GM18502 (cell line): Measurements from ENCODE around the gene CSNK1E.

Experiments
- ATAC-seq: cut with Tn5 transposase; IDR thresholded peaks from one replicate; pipeline ENCODE4 v1.9.1; 2021; ENCODE audit warnings: mild to moderate bottlenecking; ENCODE audit not compliant: unreplicated experiment, poor library complexity

Gene CSNK1E

DNA sequence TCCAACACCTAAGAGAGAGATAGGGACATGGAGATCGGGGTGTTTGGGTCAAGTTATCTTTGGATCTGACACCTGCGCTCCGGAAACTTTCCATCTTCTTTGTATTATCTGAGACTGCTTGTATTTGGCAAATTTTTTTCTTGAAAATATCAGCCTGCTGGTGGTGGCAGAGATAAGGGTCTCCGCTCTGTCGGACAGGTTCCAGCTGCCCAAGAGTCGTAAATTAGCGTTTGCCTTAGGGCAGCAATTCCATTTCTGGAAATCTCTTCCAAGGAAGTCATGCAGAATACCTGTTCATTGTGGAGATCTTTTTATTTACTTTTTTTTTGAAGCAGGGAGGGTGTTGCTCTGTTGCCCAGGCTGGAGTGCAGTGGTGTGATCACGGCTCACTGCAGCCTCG lies 19.5 kb upstream of the CSNK1E start:
- ATAC-seq = no peak

DNA sequence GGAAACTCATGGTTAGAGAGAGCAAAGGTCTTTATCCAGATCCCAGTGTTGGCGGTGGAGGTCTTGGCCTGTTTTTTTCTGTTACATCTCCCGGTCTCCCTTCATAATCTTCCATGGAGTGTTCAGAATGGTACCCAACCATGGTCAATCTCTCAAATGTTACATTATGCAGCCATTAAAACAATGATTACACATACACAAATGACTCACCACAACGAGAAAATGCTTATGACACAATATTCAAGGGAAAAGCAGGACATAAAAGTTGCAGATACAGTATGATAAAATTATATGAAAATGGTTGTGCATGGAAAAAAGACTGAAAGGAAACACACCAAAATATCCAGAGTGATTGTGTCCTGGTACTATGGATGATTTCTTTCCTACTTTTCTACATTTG lies 17.8 kb upstream of the CSNK1E start:
- no peak for ATAC-seq

DNA sequence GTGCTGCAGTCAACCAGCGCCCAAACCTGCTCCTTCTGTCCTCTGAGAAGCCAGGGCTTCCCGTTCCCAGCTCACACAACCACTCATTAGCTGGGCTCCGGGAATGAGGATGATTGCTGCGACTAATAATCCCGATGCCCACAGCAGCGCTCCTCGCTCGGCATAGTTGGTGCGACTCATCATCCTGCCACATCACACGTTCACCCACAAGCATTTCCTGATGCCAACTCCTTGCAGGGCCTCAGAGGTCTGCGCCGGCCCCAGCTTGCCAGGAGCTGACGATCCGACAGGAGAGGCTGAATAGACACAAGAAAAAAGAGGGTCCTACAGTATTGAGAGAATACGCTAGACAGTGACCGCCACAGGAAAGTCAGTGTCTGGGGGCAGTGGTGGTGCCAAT lies 10.6 kb upstream of the CSNK1E start:
- ATAC-seq = no peak

DNA sequence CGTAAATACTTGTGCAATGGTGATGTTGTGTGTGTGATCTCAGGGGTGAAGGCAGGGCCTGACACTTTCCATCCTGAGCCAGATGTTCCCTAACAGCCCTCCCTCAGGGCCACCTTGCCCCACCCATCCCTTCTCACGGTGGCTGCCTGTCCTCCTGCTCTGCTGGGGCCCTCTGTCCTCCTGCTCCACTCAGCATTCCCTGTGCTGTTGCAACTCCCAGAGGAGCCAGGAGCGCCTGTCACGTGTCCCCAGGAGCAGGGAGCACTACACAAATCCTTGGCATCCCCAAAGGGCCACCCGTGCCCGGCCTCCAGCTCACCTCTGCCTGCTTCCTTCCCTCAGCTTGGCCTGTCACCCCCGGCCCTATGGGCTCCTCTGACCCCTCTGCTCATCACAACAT lies 10.2 kb upstream of the CSNK1E start:
- no peak for ATAC-seq

DNA sequence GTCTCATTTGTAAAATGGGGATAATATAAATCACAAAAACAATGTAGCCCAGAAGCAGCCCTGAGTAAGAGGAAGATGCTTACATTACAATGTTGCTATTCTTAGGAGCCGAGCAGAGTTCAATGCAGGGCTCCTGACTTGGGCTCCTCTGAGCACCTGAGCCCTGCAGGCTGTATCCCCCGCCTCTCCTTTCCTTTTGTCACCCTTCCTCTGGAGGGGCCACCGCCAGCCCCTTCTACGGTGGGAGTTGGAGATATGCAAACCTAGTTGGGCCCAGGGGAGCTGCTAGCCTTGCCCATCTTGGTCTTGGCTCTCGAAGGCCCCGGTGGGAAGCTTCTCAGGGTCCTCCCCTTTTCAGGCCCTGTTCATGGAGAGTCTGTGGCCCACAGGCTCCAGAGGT lies 8.4 kb upstream of the CSNK1E start:
- no peak for ATAC-seq

DNA sequence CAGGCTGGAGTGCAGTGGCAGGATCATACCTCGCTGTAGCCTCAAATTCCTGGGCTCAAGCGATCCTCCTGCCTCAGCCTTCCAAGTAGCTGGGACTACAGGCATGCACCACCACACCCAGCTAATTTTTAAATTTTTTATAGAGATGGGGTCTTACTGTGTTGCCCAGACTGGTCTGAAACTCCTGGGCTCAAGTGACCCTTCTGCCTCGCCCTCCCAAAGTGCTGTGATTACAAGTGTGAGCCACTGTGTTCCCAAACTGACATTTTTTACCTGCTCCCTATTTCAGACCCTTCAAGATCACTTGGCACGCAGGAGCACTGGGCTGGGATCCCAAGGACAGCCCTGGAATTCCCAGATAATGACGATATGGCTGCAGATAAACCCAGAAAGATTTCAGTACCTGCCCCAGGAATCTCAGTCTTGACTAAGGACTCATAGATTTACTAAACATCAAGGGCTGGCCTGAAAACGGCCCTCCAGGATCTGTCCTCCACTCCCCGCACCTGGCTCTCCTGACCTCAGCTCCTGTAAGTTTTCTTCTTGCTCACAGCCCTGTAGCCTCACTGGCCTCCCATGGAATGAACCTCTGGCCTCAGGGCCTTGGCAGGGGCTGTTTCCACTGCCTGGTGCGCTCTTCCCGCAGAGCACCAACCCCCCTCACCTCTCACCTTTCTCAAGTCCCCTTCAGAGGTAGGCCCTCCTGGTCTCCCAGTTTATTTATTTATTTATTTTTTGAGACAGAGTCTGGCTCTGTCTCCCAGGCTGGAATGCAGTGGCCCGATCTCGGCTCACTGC lies 3.6 kb upstream of the CSNK1E start:
- no peak for ATAC-seq

DNA sequence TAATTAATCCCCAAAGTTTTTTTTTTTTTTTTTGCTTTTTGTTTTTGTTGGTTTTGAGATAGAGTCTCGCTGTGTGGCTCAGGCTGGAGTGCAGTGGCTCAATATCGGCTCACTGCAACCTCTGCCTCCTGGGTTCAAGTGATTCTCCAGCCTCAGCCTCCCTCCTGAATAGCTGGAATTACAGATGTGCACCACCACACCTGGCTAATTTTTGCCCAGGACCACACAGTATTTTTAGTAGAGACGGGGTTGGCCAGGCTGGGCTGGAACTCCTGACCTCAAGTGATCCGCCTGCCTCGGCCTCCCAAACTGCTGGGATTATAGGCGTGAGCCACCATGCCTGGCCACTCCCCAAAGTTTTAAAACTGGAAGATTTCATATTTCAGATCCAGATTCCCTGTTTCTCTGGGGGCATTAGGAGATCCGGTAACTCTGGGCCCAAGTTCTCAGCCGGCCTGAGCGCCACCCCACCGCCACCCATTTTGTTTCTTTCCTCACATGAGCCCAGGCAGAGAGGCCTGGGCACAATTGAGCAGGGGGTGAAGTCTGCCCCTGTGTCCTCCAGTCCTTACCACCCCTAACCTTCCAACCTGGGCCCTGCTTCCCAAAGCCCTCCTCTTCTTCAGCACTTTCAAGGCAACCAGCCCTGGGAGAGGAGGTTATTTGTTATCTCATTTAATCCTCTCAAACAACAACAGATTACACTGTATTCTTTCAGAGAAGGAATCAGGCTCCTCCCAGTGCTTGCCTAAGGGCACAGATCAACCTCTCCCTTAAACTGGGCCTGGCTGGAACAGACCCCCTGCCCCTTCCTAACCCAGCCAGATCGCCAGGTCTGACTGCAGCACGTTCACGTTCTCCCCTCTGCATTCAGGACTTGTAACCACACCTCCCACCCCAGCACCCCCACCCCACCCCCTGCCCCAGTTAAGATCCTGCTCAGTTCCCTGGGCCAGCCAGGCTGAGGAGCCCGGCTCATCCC lies 1.9 kb upstream of the CSNK1E start:
- ATAC-seq = no peak

DNA sequence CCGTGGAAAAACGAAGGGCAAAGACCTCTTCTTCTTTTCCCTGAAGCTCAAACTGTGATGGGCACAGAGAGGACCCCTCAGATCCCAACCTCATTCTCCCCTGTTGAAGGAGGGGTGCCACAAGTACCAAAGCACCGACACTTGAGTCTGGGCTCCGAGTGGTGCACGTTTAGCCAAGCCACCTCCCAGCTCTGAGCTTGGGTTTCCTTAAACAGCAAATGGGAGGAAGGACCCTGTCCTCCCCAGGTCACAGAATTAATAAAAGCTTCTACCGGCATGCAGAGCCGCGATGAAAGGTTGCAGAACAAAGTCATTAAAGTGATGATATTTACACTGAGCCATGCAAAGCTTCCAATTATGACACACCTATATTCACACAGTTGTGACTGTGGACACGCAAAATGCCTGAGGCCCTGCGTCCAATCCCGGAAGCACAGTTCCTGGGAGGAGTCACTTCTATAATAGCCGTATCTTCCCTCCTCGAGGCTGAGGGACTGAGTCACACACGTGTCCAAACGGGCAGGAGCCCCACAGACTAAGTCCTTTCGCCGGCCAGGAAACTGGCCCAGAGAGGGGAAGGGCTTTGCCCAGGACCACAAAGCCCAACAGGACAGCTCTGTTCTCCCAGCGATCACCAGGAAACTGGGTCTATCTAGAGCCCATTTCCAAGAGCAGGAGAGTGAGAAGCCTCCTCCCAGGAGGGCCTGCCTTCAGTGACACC lies 922 bp upstream of the CSNK1E start:
- no peak for ATAC-seq

DNA sequence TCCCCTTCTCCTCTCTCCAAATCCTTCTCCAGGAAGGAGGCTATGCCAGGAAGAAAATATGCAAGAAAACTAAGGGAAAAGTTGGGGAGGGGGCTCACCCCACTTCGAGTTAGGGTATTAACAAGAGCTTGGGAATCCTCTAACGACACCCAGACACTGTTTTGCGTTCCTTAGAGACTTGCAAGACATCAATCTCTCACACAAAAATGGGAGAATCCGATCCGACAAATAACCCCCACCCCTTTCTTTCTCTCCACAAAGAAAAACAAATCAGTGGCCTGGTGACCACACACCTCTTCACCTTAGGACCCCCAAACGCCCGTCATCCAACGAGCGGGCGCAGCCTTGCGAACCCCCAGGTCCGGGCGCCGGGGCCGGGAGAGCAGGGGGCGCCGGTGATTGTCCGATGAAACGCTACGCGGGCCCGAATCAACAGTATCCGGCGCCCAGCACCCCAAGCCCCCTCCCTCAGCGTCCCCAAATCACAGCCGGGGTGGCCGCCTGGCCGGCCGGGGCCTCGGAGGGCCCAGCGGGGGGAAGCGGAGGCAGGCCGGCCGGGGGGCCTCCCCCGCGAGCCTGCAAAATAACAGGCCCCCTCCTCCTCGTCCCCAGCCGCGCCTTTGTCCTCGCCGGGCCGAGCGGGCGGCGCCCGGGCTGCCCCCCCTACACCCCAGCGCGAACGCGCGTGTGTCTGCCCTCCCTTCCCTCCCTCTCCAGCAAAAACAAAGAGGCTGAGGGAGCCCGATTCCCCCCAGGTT lies 690 bp downstream of the CSNK1E start:
- ATAC-seq = peak; percentile 27

DNA sequence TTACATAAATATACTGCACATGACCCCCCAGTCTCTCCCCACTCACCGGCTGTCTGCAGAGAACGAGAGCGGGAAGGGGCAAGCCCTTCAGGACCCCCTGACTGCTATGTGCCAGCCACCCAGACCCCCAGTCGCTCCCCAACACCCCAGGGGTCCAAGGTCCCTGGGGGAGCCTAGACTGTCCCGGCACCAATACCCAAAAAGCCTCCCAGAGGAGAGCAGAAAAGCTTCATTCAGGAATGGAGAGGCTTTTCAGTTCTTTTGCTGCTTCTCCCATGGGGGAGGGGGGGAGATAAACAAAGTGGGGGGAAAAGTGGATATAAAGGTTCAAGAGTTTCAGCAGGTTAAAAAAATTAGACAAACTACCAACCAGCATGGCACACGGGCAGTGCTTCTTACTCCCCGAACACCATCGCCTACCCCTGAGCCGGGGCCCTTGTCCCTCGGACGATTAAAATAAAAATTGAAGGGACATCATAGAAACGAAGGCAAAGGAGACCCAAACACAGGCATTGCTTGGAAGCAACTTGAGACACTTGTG lies 1.3 kb downstream of the CSNK1E start:
- no peak for ATAC-seq

DNA sequence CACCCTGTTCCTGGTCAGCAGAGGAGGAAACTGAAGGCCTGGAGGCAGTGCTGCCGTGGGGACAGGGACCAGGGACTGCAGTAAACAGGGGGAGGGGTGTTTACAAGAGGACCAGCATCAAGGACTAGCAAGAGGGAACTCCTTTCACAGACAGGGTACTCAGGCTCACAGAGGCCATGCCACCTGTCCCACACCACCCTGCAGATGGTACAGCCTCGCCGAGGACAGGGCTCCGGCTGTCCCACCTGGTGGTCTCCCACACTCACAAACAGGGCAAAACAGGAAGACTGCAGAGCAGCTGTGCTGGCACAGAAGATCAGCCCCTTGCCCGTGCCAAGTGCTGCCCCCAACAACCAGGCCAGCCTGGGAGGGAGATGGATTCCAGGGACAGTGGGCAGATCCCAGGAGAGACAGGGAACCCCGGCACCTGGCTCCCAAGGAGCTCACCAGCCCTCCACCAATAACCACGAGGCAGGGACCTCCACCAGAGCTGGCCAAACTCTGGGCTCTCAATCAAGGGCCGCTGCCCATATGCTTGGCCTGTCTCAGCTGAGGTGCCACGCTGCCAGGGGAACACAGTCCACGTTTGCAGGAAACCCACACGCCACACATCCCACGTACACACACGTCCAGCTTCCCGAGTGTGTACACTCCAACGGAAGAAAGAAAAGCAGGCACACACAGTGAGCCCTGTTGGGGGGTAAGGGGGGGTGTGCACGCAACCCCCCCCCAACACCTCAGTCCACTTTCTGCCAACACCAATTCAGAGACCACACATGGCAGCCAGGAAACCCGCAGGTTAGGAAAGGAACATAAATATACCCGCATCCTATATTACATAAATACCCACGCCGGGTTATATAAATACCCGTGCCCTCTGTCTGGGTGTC lies 2.1 kb downstream of the CSNK1E start:
- ATAC-seq = no peak

DNA sequence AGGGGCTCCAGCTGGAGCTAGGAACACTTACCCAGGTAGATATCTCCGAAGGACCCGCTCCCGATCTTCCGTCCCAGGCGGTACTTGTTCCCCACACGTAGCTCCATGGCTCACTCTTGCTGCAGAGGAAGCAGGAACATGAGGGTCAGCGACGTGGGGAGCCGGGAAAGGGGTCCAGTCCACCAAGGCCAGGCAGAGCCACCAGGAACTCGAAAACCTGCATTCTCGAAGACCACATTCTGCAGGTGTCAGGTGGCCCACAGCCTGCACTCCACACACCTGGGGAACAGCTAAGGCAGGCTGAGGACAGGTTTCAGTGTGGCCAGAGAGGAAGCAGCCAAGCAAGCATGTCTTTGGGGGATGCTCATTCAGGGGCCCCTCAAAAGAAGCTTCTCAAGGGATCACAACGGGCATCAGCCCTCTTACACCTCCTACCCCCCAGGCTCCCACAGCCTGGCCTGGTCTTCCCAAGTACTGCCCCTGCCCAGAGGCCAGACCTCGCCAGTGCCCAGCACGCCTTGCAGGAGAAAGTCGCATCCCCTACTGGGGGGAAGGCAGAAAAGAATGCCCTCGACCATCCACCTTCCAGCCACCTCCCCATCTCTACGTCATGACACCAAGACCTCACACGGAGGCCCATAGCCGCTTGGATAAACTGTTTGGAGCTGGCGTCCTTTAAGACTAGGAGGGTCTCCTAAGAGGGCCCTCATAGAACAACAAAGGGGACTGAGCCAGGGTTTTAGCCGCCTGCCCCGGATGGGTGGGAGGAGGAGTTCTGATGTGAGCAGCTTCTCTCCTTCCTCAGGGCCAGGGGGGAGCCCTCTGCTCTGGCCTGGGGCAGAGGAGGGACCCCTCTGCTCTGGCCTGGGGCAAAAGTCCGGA lies 2.9 kb downstream of the CSNK1E start:
- no peak for ATAC-seq

DNA sequence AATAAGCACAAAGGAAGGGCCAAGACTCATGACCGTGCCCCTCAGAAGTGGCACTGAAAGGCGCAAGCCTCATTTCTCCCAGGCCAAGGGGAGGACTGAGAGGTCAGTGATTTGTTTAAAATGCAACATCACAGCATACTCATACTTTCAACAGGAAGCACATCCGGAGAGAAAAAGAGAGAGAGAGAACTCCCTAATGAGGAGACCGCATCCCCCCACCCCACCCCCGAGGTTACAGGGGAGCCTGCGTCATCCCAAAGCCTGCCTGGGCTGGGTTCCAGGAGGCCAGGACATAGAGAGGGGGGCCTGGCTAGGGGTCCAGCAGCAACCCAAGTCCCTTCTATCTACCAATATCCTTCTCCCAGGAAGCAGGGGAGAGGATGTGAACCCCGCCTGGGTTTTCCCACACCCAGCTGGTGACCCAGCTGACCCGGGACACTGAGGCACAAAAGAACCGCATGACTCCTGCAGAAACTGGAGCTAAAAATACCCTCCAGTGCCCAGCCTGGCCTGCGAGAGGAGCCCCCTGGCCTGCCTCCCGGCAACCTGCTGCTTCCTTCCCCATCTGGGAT lies 3.8 kb downstream of the CSNK1E start:
- ATAC-seq = no peak

DNA sequence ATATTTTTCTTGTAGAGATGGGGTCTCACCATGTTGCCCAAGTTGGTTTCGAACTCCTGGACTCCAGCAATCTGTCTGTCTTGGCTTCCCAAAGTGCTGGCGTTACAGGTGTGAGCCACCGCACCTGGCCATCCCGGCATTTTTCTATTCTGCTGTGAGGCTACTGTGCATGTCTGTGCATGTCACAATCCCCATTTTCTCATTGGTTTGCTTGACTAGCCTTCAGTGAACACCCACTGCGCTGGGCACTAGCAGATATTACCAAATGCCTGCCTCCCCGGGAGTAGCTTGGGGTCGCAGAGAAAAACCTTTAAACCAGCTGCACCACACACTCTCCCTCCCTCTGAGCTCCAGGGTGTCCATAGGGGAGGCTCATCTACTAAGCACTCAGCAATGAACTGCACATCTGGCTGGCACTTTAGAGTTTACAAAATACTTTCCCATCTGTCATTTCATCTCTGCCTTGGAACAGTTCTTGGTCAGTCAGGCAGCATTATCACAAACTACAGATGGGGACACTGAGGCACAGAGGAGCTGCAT lies 4.9 kb downstream of the CSNK1E start:
- ATAC-seq = no peak

DNA sequence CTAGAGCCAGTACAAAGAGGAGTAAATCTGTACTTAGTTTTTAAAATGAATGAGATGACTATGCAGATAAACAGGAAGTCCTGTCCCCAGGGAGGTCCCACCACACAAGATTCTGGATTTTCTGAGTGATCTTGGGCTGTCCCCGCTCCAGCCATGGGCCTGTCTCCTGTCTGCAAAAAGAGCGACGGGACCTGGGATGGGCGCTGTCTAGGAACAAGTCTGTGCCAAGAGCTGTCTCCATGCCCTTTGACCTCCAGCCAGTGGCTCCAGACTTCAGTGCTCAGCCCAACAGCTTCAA lies 6.0 kb downstream of the CSNK1E start:
- ATAC-seq = no peak

DNA sequence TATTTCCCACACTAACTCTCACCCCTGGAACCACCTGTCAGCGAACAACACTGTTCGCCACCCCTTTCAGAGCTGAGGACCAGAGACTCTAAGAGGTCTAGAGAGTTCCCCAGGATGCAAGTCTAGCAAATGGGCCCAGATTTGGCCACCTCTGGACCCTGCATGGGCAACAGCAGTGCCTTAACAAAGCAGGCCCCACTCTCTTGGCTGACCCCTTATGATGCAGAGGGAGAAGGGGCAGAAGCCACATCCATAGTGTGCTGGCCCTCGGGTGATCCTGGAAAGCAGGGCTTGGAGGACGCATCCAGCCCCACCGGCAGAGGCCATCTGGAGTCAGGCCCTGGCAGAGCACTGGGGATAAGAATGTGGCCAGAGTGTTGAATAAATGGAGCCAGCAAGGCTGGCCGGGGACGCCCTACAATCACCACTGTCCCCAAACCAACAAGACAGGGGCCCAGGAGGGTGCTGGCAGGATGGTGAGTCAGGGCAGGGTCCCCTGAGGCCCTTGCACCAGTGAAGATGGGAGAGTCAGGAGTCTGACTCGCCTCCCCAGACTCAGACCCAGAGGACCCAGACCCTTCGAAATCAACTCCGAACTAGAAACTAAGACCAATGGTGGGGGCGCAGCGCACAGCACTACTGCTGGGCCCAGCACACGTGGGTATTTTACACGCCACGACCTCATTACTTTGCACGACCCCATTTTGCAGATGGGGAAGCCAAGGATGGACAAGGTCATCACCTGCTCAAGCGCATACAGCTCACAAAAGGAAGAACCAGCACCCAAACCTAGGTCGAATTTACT lies 6.5 kb downstream of the CSNK1E start:
- no peak for ATAC-seq
